ENCODE data around the gene RALBP1. TPM values are rescaled to one million over a fixed set of nuclear protein-coding genes. Genes with fewer than 3 reads are reported as not detected.
"Not testable (repeated sequence)": the region's sequence is repeated elsewhere in the genome, so short reads cannot be mapped to it uniquely, and the experiment has no call there.

Gene RALBP1
- total RNA-seq = 38.9 and 41.3 TPM in 2 replicates

DNA sequence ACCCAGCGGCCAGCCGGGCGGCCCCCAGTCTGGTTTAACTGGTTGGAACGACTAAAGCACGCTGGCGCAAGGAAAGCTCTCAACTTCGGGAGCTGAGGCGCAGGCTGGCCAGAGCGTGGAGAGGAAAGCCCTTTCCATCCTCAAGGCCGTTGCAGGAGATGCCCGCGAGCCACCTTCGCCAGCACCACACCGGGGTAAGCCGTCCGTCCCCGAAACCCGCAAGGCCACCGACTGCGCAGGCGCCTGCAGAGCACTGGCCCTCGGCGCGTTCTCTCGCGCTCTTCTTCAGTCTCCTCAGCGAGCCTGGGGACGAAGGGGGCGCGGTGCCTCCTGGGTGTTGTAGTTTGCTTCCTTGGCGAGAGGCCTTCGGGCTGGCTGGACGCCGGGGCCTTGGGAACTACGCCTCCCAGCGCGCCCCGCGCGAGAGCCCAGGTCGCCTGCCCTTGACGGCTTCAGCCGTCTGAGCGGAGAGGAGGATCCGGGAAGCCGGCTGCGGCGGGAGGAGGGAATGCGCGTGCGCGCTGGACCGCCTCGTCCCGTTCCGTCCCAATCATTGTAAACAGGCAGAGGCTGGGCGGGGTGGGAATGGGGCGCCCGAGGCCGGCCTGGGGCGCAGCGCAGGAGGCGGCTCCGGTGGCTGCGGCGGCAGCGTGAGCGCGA lies at the start of gene RALBP1:
RALBP1 (plus strand) TSS at position 531 of the 660 bp plus-strand sequence. CDS start 37,533 bp downstream, outside the sequence.
- intact Hi-C loops (cut with micrococcal nuclease) = loop anchor here (1.0 to 10.0 kb wide), 9 partner anchors 42 to 1050 kb away; partner anchors contain the start of genes ANKRD12, MTCL1, NAPG and TWSG1

DNA sequence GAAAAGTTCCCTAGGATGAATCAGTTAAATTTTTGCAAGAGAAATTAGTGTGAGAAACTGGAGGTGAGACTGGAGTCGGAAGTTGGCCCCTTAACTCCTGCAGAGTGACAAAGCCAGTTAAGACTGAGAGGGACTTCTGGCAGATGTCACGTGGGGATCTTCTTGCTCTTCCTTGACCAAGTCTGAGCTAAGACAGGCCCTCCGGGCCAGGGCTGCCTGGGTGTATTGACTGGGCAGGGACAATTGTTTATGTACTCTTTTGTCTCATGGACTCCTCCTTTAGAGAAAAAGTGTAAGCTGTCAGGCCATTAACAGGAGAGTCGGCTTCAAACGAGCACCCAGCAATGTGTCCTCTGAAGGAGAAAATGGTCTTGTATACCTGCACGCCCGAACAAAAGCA lies 48.6 kb upstream of the RALBP1 start:
- no peaks in the 10 kb centered on the region for H3K36me3 Mint-ChIP-seq (ENCODE audit: low read depth)
- no peaks in the 10 kb centered on the region for H3K27me3 Mint-ChIP-seq
- DNase-seq = no peak
- H3K27ac Mint-ChIP-seq = no peak overlapping the region
- intact Hi-C loops (cut with micrococcal nuclease) = no loop called here
- no peak overlapping the region for H3K4me3 Mint-ChIP-seq
- H3K4me1 Mint-ChIP-seq = no peaks in the 10 kb centered on the region
- H3K9me3 Mint-ChIP-seq = no peaks in the 10 kb centered on the region

More for the DNA sequence above, at the start of gene RALBP1:
- peaks cover 4% of the 10 kb centered on the region for H3K9me3 Mint-ChIP-seq
- peak within 1 kb of the TSS; percentile 96 for H3K27ac Mint-ChIP-seq
- H3K4me3 Mint-ChIP-seq = peak within 1 kb of the TSS; percentile 83
- H3K36me3 Mint-ChIP-seq (ENCODE audit: low read depth) = peaks cover 16% of the 10 kb centered on the region
- H3K4me1 Mint-ChIP-seq = peaks cover 25% of the 10 kb centered on the region
- H3K27me3 Mint-ChIP-seq = peaks cover 12% of the 10 kb centered on the region
- DNase-seq = peak; percentile 100

GRCh38 chr18:9428301-9428706 lies 47.0 kb upstream of the RALBP1 start:
- Mint-ChIP-seq H3K9me3 (peaks cover 1% of the 10 kb centered on the region), H3K36me3 (ENCODE audit: low read depth) (no peaks in the 10 kb centered on the region), H3K27me3 (no peaks in the 10 kb centered on the region), H3K4me1 (peaks cover 1% of the 10 kb centered on the region), H3K27ac (no peak overlapping the region), H3K4me3 (no peak overlapping the region)
- intact Hi-C loops (cut with micrococcal nuclease) = no loop called here
- no peak for DNase-seq

GRCh38 chr18:9428862-9429661 lies 46.3 kb upstream of the RALBP1 start:
- Mint-ChIP-seq H3K27me3 (no peaks in the 10 kb centered on the region), H3K9me3 (peaks cover 6% of the 10 kb centered on the region), H3K4me1 (peaks cover 3% of the 10 kb centered on the region), H3K27ac (no peak overlapping the region), H3K36me3 (ENCODE audit: low read depth) (no peaks in the 10 kb centered on the region), H3K4me3 (no peak overlapping the region)
- no peak for DNase-seq
- intact Hi-C loops (cut with micrococcal nuclease) = no loop called here

DNA sequence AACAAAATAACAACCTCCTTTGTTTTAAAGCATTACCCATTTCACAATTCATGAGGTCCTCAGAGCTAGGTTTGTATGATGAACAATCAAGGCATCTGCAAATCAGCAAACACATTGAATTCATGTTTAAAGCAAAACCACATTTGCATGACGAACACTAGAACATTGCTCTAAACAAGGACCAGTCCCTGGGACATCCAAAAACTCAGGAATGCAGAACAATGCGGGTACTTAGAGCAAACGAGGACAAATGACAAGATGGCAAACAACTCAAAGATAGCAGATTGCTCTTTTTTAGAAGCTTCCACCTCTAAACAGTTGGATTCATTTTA lies 45.7 kb upstream of the RALBP1 start:
- H3K27ac Mint-ChIP-seq = no peak overlapping the region
- H3K9me3 Mint-ChIP-seq = peaks cover 6% of the 10 kb centered on the region
- H3K27me3 Mint-ChIP-seq = no peaks in the 10 kb centered on the region
- DNase-seq = no peak
- H3K36me3 Mint-ChIP-seq (ENCODE audit: low read depth) = no peaks in the 10 kb centered on the region
- peaks cover 3% of the 10 kb centered on the region for H3K4me1 Mint-ChIP-seq
- H3K4me3 Mint-ChIP-seq = no peak overlapping the region
- intact Hi-C loops (cut with micrococcal nuclease) = no loop called here

GRCh38 chr18:9430315-9430714 lies 45.0 kb upstream of the RALBP1 start:
- not testable (repeated sequence) for H3K4me1 Mint-ChIP-seq

GRCh38 chr18:9431296-9431695 lies 44.0 kb upstream of the RALBP1 start:
- Mint-ChIP-seq H3K4me1 (peaks cover 3% of the 10 kb centered on the region), H3K27me3 (no peaks in the 10 kb centered on the region), H3K27ac (no peak overlapping the region), H3K36me3 (ENCODE audit: low read depth) (no peaks in the 10 kb centered on the region), H3K9me3 (peaks cover 6% of the 10 kb centered on the region), H3K4me3 (no peak overlapping the region)
- intact Hi-C loops (cut with micrococcal nuclease) = no loop called here
- DNase-seq = no peak

More at GRCh38 chr18:9430315-9430714, 45.0 kb upstream of the RALBP1 start:
- H3K27ac Mint-ChIP-seq; intact Hi-C loops (cut with micrococcal nuclease); H3K9me3 Mint-ChIP-seq; H3K36me3 Mint-ChIP-seq (ENCODE audit: low read depth); H3K4me3 Mint-ChIP-seq; DNase-seq; H3K27me3 Mint-ChIP-seq: not testable (repeated sequence)

DNA sequence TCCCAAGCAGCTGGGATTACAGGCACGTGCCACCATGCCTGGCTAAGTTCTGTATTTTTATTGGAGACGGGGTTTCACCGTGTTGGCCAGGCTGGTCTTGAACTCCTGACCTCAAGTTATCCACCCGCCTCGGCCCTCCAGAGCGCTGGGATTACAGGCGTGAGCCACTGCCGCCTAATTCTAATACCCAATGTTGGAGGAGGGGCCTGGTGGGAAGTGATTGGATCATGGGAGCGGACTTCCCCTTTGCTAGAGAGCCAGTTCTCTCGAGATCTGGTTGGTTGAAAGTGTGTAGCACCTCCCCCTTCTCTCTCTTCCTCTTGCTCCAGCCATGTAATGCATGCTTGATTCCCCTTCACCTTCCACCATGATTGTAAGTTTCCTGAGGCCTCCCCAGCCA lies 42.2 kb upstream of the RALBP1 start:
- H3K27me3 Mint-ChIP-seq; H3K27ac Mint-ChIP-seq; intact Hi-C loops (cut with micrococcal nuclease); DNase-seq; H3K9me3 Mint-ChIP-seq; H3K36me3 Mint-ChIP-seq (ENCODE audit: low read depth); H3K4me1 Mint-ChIP-seq; H3K4me3 Mint-ChIP-seq: not testable (repeated sequence)

- intact Hi-C loops (cut with micrococcal nuclease) = no loop called here
- Mint-ChIP-seq H3K36me3 (ENCODE audit: low read depth) (no peaks in the 10 kb centered on the region), H3K27ac (no peak overlapping the region), H3K9me3 (peaks cover 6% of the 10 kb centered on the region), H3K27me3 (no peaks in the 10 kb centered on the region), H3K4me3 (no peak overlapping the region), H3K4me1 (peaks cover 3% of the 10 kb centered on the region)
- DNase-seq = no peak
These were observed 41.6 kb upstream of the RALBP1 start for GRCh38 chr18:9433671-9434121.

DNA sequence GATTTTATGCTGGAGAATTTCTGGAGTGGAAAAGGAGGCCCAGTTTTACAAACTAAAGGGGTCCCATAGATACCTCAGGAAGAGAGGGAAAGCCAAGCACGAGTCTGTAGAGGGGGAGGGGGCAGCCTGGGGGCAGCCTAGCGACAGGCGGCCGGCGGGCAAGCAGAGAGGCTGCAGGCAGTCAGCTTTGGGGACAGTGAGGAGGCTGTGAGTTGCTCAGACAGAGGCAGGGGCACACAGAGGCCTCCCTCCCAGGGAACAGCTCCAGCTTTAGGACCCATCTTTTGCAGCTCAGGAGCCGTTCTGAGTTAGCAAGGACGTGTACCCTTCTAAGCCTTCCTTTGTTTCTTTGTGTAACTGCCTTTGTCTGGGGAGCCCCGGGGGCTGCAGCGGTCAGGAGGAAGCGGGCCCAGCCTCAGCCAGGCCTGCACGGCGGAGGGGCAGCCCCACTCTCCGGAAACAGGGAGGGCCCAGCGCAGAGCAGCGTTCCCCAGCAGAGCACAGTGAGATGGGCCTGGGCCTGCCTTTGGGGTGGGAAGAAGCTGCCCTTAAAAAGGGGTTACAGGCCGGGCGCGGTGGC lies 41.1 kb upstream of the RALBP1 start:
- DNase-seq = no peak
- H3K27ac Mint-ChIP-seq = no peak overlapping the region
- peaks cover 6% of the 10 kb centered on the region for H3K9me3 Mint-ChIP-seq
- H3K36me3 Mint-ChIP-seq (ENCODE audit: low read depth) = no peaks in the 10 kb centered on the region
- H3K4me1 Mint-ChIP-seq = peaks cover 3% of the 10 kb centered on the region
- no peak overlapping the region for H3K4me3 Mint-ChIP-seq
- no peaks in the 10 kb centered on the region for H3K27me3 Mint-ChIP-seq
- intact Hi-C loops (cut with micrococcal nuclease) = no loop called here

DNA sequence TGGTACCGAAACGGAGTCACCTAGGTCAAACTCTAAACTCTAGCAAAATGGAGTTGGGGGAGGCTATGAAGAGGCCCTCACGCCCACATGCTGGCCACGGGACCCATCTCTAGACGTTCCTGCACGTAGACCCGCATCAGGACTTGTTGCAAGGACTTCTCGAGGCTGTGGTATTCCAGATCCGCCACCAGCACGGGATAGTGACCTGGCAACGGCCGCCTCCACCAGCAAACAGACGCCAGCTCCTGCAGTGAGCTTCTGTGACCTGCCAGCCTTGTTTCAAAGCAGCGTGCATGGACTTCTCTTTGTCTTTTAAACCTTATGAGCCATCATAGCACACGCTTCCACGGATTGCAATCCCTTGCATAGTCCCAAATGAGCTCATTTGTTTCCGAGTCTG lies 40.3 kb upstream of the RALBP1 start:
- no peak overlapping the region for H3K4me3 Mint-ChIP-seq
- intact Hi-C loops (cut with micrococcal nuclease) = no loop called here
- DNase-seq = no peak
- H3K27me3 Mint-ChIP-seq = no peaks in the 10 kb centered on the region
- H3K9me3 Mint-ChIP-seq = peaks cover 6% of the 10 kb centered on the region
- H3K27ac Mint-ChIP-seq = no peak overlapping the region
- H3K36me3 Mint-ChIP-seq (ENCODE audit: low read depth) = no peaks in the 10 kb centered on the region
- H3K4me1 Mint-ChIP-seq = peaks cover 3% of the 10 kb centered on the region

DNA sequence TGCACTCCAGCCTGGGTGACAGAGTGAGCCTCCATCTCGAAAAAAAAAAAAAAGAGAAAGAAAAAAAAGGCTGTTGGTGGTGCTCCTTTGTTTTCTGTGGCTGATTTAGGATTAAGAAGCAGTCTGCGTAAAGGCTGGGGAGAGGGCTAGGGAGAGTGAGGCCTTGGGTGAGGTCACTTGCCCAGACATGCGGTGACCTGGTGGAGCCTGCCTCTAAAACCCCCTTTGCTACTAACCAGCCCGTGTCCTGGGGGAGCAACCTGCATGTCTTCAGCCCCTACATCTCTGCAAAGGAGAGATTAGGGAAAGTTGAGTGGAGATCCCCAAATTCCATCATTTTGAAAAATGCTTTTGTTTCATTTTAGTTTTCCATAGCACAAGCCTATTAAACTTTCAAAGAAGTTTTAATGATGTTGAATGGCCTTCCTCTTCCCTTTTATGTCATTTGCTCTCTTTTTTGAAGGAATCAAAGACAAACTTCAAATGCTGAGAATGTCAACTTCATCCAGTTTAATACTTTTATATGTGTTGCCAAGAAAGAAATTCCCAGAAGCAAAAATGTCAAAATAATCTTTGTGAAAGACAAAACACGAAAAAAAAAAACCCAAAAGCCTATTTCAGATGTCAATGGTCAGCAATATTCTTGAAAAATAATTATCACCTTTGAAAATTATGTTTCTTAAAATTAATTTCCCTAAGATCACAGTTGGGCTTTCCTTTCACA lies 38.9 kb upstream of the RALBP1 start:
- H3K4me1 Mint-ChIP-seq = peaks cover 3% of the 10 kb centered on the region
- peaks cover 6% of the 10 kb centered on the region for H3K9me3 Mint-ChIP-seq
- peaks cover 4% of the 10 kb centered on the region for H3K27me3 Mint-ChIP-seq
- intact Hi-C loops (cut with micrococcal nuclease) = no loop called here
- H3K36me3 Mint-ChIP-seq (ENCODE audit: low read depth) = no peaks in the 10 kb centered on the region
- H3K4me3 Mint-ChIP-seq = no peak overlapping the region
- DNase-seq = no peak
- H3K27ac Mint-ChIP-seq = no peak overlapping the region

GRCh38 chr18:9437021-9437437 lies 38.3 kb upstream of the RALBP1 start:
- no peaks in the 10 kb centered on the region for H3K36me3 Mint-ChIP-seq (ENCODE audit: low read depth)
- peaks cover 6% of the 10 kb centered on the region for H3K27me3 Mint-ChIP-seq
- DNase-seq = no peak
- peaks cover 3% of the 10 kb centered on the region for H3K4me1 Mint-ChIP-seq
- H3K27ac Mint-ChIP-seq = no peak overlapping the region
- H3K9me3 Mint-ChIP-seq = peaks cover 6% of the 10 kb centered on the region
- intact Hi-C loops (cut with micrococcal nuclease) = no loop called here
- no peak overlapping the region for H3K4me3 Mint-ChIP-seq

DNA sequence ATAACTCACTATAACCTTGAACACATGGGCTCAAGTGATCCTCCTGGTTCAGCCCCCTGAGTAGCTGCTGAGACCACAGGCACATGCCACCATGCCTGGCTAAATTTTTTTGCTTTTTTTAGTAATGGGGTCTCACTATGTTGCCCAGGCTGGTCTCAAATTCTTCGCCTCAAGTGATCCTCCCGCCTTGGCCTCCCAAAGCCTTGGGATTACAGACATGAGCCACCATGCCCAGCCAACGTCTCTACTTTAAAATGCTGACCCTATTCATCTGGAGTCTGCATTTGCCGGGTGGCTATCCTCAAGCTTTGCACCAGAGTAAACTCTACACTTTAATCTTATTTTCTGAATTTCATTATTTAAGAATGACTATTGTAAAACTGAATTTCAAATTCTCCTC lies 37.6 kb upstream of the RALBP1 start:
- no peaks in the 10 kb centered on the region for H3K36me3 Mint-ChIP-seq (ENCODE audit: low read depth)
- intact Hi-C loops (cut with micrococcal nuclease) = no loop called here

More for the DNA sequence above, 37.6 kb upstream of the RALBP1 start:
- Mint-ChIP-seq H3K9me3 (peaks cover 6% of the 10 kb centered on the region), H3K4me3 (no peak overlapping the region), H3K27me3 (peaks cover 6% of the 10 kb centered on the region), H3K4me1 (peaks cover 3% of the 10 kb centered on the region), H3K27ac (no peak overlapping the region)
- no peak for DNase-seq

Data from activated CD4-positive, alpha-beta T cell treated with anti-CD3 and anti-CD28 coated beads, Interleukin-2, amount 10 ng/mL, durations not matched to agents 24 days and 14 days (primary cell).